HG02571 (cell line): ENCODE data around the gene BCAR3.

Experiments used
- ATAC-seq: cut with Tn5 transposase; IDR thresholded peaks from one replicate; pipeline ENCODE4 v1.9.1; 2021; ENCODE audit warnings: mild to moderate bottlenecking, moderate library complexity; ENCODE audit not compliant: unreplicated experiment

Gene BCAR3

GRCh38 chr1:93516164-93516563 lies 165.5 kb downstream of the BCAR3 start:
- ATAC-seq = no peak
